ENCODE measurements around the gene WDR38.

The WDR38 gene

DNA sequence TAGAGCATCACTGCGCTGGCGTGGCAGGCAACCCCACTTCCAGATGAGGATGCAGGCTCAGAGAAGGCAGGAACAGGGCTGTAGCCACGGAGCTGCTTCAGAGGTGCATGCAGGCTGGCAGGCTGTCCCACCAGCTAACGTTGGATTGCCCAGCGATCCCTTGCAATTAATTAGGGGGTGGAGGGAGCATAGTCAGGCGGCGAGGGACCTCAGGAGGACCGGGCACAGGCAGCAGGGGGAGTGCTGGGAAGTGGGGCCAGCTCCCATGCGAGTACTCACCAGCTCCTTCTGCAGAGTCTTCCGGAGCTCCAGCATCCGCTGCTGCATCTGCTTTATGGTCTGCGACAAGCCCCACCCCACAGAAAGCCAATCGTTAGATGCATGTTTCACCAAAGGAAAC lies 29.0 kb downstream of the WDR38 start:
- DNase-seq (ENCODE audit: low spot score), result no peak

- DNase-seq (ENCODE audit: low spot score), result no peak
These were observed 31.1 kb downstream of the WDR38 start for GRCh38 chr9:124884376-124884775.

- DNase-seq (ENCODE audit: low spot score), result no peak
These were observed 32.3 kb downstream of the WDR38 start for GRCh38 chr9:124885551-124885950.

- DNase-seq (ENCODE audit: low spot score), result no peak
These were observed 33.2 kb downstream of the WDR38 start for GRCh38 chr9:124886461-124886860.

DNA sequence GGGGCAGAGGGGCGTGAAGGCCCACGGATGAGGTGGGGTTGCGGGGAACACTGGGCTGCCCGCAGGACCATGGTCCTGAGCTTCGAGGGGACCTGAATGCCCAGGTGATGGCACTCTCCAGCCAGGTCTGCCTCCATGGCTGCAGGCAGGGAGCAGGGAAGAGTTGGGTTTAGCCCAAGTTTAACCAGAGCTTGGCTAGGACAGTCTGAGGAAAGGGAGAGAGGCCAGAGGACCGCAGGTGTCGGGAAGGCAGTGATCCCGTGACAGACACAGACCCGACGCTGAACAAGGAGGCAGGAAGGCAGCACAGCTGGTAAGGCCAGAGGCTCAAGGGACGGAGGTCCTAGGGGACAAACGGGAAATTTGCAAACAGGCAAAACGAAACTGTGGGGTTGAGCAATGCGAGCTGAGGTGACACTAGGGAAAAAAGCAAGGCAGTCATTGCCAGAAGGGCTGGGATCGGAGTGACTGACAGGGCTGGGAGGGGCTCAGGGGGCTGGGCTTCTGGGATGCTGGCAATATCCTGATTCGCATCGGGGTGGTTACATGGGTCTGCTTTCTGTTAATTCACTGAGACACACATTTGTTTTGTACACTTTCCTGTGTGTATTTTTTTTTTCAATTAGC lies 33.7 kb downstream of the WDR38 start:
- no peak for DNase-seq (ENCODE audit: low spot score)

GRCh38 chr9:124887832-124888231 lies 34.6 kb downstream of the WDR38 start:
- no peak for DNase-seq (ENCODE audit: low spot score)

- DNase-seq (ENCODE audit: low spot score), result no peak
These were observed 35.7 kb downstream of the WDR38 start for GRCh38 chr9:124889006-124889405.

DNA sequence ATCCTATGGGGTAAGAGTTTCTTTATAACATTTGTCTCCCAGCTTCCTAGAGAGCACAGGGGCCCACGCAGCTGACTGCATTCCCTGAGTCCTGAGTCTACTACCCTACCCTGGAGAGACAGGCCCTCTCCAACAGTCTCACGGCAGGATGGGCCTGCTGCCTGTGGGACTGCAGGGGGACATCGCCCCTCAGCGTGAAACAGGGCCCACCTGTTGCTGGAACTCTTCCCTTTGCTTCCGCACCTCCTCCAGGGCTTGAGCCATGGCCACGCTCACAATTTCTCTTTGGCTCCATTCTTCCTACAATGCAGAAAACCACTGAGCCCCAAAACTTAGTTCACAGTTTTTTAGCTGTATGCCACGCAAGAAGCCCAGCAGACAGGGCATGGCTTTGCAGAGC lies 36.9 kb downstream of the WDR38 start:
- no peak for DNase-seq (ENCODE audit: low spot score)

DNA sequence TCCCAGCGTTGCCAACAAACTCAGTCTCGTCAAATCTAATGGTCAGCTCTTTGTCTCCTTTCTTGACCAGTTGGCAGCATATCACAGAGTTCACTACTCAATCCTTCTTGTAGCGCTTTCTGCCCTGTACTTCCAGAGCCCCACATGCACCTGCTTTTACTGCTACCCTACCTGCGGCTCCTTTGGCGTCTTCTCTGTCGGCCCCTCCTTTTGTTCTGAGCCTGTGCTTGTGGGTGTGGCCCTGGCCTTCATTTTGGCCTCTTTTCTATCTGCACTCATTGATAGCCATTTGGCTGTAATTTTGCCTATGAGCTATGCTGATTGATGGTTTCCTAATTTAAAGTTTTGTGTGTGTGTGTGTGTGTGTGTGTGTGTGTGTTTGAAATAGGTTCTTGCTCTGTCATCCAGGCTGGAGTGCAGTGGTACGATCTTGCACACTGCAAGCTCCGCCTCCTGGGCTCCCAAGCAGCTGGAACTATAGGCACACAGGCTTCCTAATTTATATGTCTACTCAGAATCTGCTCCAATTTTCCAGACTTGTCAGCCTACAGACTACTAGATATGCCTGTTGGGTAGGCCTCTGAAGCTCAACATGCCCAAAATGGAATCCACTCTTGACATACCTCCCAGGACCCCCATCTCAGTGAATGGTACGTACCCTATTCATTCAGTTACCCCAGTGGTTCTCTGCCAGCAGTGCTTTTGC lies 40.9 kb downstream of the WDR38 start:
- no peak for DNase-seq (ENCODE audit: low spot score)

- DNase-seq (ENCODE audit: low spot score), result peak; percentile 46
These were observed 41.5 kb downstream of the WDR38 start for GRCh38 chr9:124894741-124895170.

DNA sequence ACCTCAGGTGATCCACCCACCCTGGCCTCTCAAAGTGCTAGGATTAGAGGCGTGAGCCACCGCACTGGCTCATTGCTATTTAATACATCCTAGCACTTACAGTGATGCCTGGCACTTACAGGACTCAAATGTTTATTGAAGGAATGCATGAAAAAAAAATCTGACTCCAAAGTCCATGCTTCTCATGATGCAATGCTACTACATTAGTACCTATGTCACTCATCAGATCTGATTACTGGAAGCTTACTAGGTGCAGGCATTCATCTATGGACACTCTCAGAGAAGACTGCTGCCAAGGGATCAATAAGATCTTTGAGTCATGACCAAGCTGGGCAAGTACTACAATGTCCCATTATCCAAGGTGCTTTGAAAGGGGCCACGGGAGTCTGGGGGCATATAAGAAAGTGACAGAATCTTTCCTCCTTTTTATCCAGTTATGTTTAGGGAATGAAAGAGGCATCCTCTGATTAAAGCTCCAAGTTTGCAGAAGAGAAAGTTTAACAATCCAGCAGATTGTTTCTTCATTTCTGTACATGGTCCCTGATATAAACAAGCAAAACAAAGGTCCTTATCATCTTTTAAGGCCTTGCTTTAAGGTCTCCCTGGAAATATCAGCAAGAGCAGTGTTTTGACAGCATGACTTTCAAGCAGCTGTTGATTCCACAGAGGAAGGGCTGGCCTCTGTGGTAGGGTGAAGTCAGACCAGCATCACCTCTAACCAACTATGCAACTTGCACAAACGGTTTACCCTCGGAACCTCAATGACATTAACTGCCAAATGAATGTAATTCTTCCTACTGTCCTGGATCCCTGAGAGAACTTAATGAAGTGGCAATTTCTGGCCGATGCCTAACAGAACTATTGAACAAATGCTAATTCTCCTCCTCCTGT lies 44.6 kb downstream of the WDR38 start:
- no peak for DNase-seq (ENCODE audit: low spot score)

- DNase-seq (ENCODE audit: low spot score), result no peak
These were observed 46.6 kb downstream of the WDR38 start for GRCh38 chr9:124899845-124900244.

DNA sequence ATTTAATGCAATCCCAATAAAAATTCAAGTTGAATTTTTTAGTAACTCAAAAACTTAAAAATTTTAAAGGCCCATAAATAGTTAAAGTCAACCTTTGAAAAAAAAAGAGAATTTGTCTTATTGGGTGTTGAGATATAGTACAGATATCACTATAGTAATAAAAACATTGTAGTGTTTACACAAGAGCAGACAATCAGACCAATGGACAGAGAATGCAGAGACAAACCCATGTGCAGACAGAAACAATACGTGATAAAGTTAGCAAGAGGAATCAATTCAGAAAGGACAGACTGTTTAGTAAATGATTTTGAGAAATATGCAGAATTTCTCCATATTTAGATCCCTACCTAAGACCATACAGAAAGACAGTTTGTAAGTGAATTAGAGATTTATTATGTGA lies 53.7 kb downstream of the WDR38 start:
- no peak for DNase-seq (ENCODE audit: low spot score)

Data from GM03348 (cell line).